GM12874 (cell line): ENCODE measurements around the gene ZFHX2.

Experiments used
- CTCF ChIP-seq: IDR thresholded peaks from 2 replicates; pipeline ENCODE4 v1.5.1; 2011; ENCODE audit warnings: low read depth, mild to moderate bottlenecking, control low read depth, low read length, moderate library complexity; ENCODE audit not compliant: insufficient read depth

ZFHX2 gene

GRCh38 chr14:23573384-23574015 is 21.9 kb upstream of the ZFHX2 start:
- no peak for TF ChIP-seq CTCF

- no peak for TF ChIP-seq CTCF
These were observed 21.3 kb upstream of the ZFHX2 start for GRCh38 chr14:23572836-23573235.

GRCh38 chr14:23572524-23572828 is 20.9 kb upstream of the ZFHX2 start:
- TF ChIP-seq CTCF: no peak

- TF ChIP-seq CTCF: no peak
These were observed 20.3 kb upstream of the ZFHX2 start for GRCh38 chr14:23571701-23572523.

GRCh38 chr14:23570806-23571483 is 19.4 kb upstream of the ZFHX2 start:
- no peak for TF ChIP-seq CTCF

GRCh38 chr14:23569443-23570151 is 18.0 kb upstream of the ZFHX2 start:
- no peak for TF ChIP-seq CTCF
